Measurements from ENCODE around the gene MAGI1. TPM values are rescaled to one million over a fixed set of nuclear protein-coding genes. Genes with fewer than 3 reads are reported as not detected.

MAGI1 gene
- polyA plus RNA-seq (ENCODE audit: insufficient read length in 3 of 3), result 10 to 100 TPM; 29.7 to 33.5 (median 30.7) TPM
- long read RNA-seq, donor 1, result 0 reads
- long read RNA-seq, donor 2, result 0 reads
- long read RNA-seq, donor 3, result 0 reads
- long read RNA-seq, donor 4, result 0 reads
- long read RNA-seq, donor 5, result 0 reads
- long read RNA-seq, donor 6, partial matches to known transcripts, result 8 of 8 reads
- long read RNA-seq, donor 6, other reads (novel, unspliced or antisense), result 0 of 8 reads
- long read RNA-seq, donor 7, result 0 reads
- long read RNA-seq, donor 8, partial matches to known transcripts, result 6 of 6 reads
- long read RNA-seq, donor 8, other reads (novel, unspliced or antisense), result 0 of 6 reads
- long read RNA-seq, donor 9, result 0 reads
- long read RNA-seq, donor 10, result 0 reads
- long read RNA-seq, donor 11, result 0 reads
- long read RNA-seq, donor 12, result 0 reads
- long read RNA-seq, donor 13, result 0 reads
- long read RNA-seq, donor 14, result 0 reads
- long read RNA-seq, donor 15, result 0 reads
- long read RNA-seq, donor 16, partial matches to known transcripts, result 6 of 7 reads
- long read RNA-seq, donor 16, other reads (novel, unspliced or antisense), result 0 of 7 reads

DNA sequence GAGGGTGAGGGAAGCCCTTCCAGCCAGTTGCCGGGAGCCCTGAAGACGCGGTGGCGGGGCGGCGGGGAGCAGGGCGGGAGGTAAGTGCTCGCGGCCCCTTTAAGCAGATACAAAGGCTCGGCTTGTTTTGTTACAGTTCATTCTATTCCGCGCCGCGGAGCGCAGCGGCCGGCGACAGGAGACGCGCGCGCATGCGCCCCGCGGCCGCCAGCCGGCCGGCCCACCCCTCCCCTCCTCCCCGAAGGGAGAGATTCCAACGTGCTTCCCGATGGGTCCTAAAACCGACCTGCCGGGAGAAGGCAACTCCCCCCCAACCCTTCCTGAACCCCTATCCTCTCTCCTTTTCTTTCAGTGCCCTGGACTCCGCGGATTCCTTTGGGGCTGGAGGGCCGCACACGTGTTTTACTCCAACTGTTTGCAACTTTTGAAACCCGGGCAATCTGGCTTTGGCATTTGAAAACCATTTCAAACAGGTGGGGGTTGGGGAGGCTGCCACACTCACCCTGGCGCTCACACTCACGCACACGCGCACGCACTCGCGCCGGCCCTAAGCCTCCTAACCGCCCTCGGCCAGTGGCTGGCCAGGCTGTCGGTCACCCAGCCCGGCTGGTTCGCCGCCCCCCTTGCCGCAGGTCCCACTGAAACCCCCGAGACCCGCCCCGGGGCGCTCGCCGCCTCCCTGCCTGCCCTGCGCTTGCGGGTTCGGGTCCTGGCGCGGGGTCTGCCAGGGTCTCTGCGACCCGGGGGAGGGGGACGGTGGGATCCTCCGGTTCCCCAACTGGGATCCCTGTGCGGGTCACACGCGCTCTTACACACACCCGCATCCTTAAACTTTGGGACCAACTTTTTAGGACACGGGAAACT lies at the start of gene MAGI1:
Gene MAGI1 (minus strand): TSS at position 193 of the 864 bp plus-strand sequence. CDS start 610 bp downstream, outside the sequence.
- peak; percentile 88 to 95 (median 91) for DNase-seq (ENCODE audit: extremely low read depth in 1 of 11, low read depth in 9 of 11, low spot score in 4 of 11)

- no peak for DNase-seq (ENCODE audit: extremely low read depth in 1 of 11, low read depth in 9 of 11, low spot score in 4 of 11)
Measured at GRCh38 chr3:66083784-66084213, 45.1 kb upstream of the MAGI1 start.

DNA sequence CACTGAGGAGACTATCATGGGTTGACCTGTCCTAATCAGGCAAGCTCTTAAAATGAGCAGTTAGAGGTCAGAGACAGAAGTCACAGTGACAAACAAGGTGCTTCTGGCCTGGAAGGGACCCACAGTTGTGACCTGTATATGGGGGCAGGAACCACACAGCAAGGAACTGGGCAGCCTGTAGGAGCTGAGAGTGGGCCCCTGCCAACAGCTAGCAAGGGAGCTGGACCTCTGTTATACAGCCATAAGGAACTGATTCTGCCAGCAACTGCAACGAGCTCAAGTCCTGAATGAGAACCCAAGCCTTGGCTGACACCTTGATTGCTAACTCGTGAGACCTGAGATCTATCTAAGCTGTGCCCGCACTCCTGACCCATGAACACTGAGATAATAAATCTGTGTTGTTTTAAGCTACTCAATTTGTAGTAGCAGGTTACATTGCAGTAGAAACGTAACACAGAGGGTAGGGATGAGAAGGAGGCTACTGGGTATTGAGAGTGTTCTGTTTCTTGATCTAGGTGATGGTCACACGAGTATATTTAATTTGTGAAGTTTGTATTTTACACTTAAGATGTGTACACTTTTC lies 44.5 kb upstream of the MAGI1 start:
- peak in 6 of 11 donors; percentile 9 to 56 (median 34) for DNase-seq (ENCODE audit: extremely low read depth in 1 of 11, low read depth in 9 of 11, low spot score in 4 of 11)

DNA sequence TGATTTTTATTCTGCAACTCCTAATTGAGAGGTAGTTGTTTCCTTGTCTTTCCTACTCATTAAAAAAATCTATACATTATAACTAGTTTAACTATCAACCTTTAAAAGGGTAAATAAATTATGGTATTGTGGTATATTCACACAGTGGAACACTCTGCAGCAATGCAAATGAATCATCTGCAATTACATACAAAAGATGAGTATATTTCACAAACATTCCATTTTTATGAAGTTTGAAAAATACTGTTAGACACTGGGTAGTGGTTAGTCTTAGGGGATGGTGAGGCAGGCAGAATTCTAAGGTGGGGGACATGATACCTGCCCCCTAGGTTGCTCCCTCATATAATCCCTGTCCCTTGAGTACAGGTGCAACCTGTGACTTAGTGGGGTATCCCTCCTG lies 44.0 kb upstream of the MAGI1 start:
- DNase-seq (ENCODE audit: extremely low read depth in 1 of 11, low read depth in 9 of 11, low spot score in 4 of 11), result no peak

- no peak for DNase-seq (ENCODE audit: extremely low read depth in 1 of 11, low read depth in 9 of 11, low spot score in 4 of 11)
Measured at GRCh38 chr3:66080167-66080566, 41.4 kb upstream of the MAGI1 start.

GRCh38 chr3:66077973-66078372 lies 39.3 kb upstream of the MAGI1 start:
- no peak for DNase-seq (ENCODE audit: extremely low read depth in 1 of 11, low read depth in 9 of 11, low spot score in 4 of 11)

DNA sequence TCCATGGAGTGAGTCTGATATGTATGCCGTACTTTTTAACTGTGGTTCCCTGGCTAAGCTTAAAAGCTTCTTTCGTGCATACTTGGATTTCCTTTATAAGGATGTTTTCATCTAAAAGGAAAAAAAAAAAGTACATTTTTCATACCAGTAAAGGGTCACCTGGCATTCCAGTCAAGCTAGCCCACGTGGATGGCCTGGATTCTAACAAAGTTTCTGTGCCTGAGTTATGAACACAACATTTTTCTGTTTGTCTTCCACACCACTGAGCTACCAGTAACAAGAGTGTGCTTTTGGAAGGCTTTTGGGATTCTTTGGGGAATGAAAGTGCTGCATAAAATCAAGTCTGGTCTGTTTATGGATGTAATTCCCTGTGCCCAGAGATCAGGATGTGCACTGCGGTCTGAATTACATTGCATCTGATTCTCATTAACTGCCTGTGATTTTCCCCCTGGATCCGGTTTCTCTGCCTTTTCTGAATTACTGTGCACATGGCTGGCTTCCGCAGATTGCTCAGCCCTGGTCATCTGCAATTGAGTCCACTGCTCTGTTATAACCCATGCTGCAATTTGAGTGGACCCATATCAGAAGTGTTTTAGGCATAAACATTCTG lies 38.2 kb upstream of the MAGI1 start:
- no peak for DNase-seq (ENCODE audit: extremely low read depth in 1 of 11, low read depth in 9 of 11, low spot score in 4 of 11)

DNA sequence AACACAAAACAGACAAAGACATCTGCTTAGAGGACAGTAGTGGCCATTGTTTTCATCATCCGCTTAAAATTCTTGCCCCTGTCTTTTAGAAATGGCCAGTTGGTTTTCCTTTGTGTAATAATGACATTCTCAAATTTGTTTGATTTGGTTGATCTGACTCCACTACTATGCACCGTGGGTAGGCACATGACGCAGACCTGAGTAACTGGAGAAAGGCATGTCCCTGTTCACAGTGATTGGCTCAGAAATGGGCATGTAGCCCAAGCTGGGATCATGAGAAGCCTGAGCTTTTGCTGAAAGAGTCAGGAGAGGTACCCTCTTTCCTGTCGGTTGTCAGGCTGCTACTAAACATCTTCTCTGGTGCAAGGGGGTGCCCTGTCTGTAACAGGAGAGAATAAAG lies 36.6 kb upstream of the MAGI1 start:
- no peak for DNase-seq (ENCODE audit: extremely low read depth in 1 of 11, low read depth in 9 of 11, low spot score in 4 of 11)

DNA sequence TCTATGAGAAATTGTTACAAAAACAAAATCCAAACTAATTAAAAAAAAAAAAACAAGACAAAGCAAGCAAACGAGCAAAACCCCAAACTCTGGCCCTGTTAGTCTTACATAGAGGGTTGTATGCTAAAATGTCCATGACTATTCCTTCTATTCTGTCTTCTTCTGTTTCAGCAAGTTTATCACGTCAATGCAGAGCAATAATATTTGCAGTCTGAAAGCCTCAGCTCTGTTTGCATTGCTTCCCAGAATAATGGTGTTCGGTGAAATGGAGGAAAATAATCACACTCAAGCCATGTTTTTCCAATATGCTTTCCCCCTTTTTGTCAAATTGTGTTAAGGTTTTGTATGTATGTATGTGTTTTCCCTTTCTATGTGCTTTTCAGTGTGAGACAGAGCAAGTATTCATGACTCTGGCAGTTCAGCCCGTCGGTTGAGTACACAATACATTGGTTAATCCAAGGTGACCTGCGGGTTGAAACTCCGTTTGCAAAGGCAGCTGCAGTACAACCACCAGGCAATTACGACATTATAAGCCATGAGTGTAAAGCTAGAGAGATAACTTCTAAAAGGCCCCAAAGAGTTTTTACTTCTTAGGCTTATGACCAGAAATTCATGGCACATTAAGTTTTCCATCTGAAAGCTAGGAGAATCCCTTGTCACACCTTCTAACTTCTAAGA lies 34.9 kb upstream of the MAGI1 start:
- no peak for DNase-seq (ENCODE audit: extremely low read depth in 1 of 11, low read depth in 9 of 11, low spot score in 4 of 11)

- DNase-seq (ENCODE audit: extremely low read depth in 1 of 11, low read depth in 9 of 11, low spot score in 4 of 11), result no peak
Measured at GRCh38 chr3:66068255-66068654, 29.5 kb upstream of the MAGI1 start.

DNA sequence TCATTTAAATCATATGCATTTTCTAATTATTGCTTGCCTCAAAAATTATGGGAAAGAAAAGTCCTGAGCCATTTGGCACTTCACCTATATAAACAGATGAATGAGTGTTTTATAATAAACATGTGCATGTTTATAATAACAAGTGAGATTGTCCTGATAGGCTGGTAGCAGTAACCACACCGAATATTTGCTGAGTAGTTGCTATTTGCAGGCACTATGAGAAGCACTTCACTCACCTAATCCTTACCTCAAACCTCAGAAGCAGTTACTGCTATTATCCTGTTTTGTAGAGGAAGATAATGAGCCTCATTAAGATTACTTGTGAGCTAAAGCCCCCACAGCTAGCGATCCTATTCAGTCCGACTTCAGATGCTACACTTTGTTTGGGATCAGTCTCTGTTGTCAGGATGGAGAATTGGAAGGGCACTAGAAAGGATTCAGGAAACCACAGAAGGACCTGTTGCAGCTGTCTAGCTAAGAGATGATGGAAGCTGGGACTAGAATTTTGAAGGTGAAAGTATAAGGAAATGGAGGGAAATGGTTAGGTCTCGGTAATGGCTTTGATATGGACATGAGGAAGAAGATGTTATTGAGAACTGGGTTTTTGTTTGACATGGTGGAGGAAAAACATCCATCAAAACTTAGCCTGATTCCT lies 28.4 kb upstream of the MAGI1 start:
- DNase-seq (ENCODE audit: extremely low read depth in 1 of 11, low read depth in 9 of 11, low spot score in 4 of 11), result no peak

GRCh38 chr3:66055289-66055688 lies 16.6 kb upstream of the MAGI1 start:
- no peak for DNase-seq (ENCODE audit: extremely low read depth in 1 of 11, low read depth in 9 of 11, low spot score in 4 of 11)

DNA sequence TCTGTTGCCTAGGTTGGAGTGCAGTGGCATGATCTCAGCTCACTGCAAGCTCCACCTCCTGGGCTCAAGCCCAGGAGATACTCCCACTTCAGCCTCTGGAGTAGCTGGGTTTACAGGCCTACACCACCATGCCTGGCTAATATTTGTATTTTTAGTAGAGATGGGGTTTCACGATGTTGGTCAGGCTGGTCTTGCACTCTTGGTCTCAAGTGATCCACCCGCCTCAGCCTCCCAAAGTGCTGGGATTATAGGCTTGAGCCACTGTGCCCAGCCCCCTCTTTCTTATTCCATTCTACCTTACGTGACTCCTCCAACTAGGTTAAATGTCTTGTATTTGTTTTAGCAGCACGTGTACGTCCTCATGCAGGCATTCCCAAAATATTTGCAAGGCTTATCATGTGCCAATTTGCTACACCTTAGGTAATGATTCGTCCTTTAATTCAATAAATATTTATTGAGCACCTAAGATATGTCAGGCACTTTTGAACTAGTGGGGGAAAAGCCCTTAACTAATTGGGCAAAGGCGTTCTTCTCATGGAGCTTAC lies 14.9 kb upstream of the MAGI1 start:
- DNase-seq (ENCODE audit: extremely low read depth in 1 of 11, low read depth in 9 of 11, low spot score in 4 of 11), result no peak

DNA sequence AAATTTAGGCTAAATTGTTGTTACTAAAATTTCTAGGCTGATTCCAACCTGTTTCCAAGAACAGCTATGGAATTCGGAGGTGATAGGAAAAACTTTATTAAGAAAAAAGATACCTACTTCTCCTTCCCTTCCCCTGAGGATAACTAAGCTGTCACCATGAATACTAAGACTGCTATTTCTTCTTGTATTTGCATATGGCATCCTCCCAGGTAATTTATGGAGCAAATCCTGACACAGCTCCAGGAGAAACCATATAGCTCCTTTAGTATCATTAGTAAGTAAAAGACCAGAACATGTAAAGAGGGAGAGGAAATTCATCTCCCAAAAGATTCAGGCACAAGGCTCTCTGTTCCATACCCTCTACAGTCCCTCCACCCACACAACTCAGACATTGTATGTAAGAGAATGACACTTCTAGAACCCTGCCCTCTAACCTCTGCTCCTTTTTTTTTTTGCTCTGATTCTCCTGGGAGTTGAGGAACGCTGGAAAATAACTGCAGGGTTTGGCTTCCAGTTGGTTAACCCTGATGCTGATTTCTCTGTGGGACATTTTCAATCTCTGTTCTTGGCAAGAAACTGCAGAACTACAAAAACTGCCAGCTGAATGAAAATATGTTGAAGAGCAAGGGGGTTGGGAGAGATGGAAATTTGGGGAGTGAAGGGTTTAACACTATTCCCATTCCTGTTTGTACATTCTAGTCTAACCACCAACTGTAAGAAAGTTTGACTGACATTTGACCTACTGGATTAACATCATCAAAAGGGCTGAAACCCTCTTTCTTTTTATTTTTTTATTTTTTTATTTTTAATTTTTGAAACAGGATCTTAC lies 14.2 kb upstream of the MAGI1 start:
- DNase-seq (ENCODE audit: extremely low read depth in 1 of 11, low read depth in 9 of 11, low spot score in 4 of 11), result no peak

- no peak for DNase-seq (ENCODE audit: extremely low read depth in 1 of 11, low read depth in 9 of 11, low spot score in 4 of 11)
Measured at GRCh38 chr3:66050821-66051220, 12.1 kb upstream of the MAGI1 start.

GRCh38 chr3:66048051-66048395 lies 9.3 kb upstream of the MAGI1 start:
- DNase-seq (ENCODE audit: extremely low read depth in 1 of 11, low read depth in 9 of 11, low spot score in 4 of 11), result no peak
